Fibroblast of gingiva (primary cell): ENCODE data around the gene GABRB1.

Experiments
- DNase-seq: peaks from one replicate; pipeline ENCODE4 v3.0.0-alpha.2; 2011; ENCODE audit warnings: low read depth

GABRB1 gene

GRCh38 chr4:47471064-47471463, 439.7 kb downstream of the GABRB1 start:
- DNase-seq: no peak

GRCh38 chr4:47471591-47471990, 440.2 kb downstream of the GABRB1 start:
- DNase-seq: no peak

GRCh38 chr4:47473141-47473750, 441.9 kb downstream of the GABRB1 start:
- DNase-seq: no peak

GRCh38 chr4:47474799-47475198, 443.4 kb downstream of the GABRB1 start:
- DNase-seq: no peak

GRCh38 chr4:47475411-47475810, 444.0 kb downstream of the GABRB1 start:
- no peak for DNase-seq
